ENCODE results near the gene ZBTB49. TPM values are rescaled to one million over a fixed set of nuclear protein-coding genes. Genes with fewer than 3 reads are reported as not detected.

ZBTB49 gene
- polyA plus RNA-seq (2012; ENCODE audit: insufficient read length, low read depth): 2.1 TPM

DNA sequence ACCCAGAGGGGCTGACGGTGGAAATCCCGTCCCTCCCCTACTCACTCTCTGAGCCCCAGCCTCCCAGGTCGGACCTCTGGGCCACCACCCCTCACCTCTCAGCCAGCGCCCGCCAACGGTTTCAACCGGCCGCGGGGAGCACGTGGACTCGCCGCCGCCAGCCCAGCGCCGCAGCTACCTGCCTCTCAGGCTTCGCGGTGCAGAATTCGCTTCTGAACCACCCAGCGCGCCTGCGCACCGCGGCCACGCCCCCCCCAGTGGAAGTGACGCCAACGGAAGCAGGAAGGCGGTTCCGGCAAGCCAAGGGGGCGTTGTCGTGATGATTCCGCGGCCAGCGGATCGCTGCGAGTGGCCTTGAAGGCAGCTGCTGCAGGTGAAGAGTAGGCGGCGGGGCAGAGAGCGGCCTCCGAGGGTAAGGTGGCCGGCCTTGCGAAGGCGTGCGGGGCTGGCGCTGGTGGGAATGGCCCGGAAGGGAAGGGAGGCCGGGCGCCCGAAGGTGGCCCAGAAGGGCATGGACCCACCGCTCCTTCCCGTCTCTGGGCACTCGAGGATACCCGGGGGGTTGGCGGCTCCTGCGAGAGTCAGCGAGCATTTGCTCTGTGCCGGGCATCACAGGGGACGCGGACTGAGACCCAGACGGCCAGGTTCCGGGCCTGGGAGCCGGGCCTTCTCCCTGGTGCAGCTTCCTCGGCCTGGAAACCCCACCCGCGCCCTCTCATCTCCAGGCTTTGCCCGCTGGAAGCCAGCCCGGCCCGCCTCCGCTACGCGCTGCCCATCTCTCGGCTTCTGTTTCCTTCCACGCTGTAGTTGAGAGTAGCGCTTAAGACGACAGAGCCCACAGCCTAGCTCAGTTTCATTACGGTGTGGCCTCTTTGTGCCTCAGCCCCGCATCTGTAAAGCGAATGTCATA, at the start of gene ZBTB49, which contains the start of gene LYAR:
ZBTB49 (plus strand) TSS at position 311 of the 910 bp plus-strand sequence. CDS start 9,695 bp downstream, outside the sequence.
LYAR (minus strand) TSS at position 214 of the 910 bp plus-strand sequence. CDS start 6,412 bp downstream, outside the sequence.
- TF ChIP-seq, protein P1, sequence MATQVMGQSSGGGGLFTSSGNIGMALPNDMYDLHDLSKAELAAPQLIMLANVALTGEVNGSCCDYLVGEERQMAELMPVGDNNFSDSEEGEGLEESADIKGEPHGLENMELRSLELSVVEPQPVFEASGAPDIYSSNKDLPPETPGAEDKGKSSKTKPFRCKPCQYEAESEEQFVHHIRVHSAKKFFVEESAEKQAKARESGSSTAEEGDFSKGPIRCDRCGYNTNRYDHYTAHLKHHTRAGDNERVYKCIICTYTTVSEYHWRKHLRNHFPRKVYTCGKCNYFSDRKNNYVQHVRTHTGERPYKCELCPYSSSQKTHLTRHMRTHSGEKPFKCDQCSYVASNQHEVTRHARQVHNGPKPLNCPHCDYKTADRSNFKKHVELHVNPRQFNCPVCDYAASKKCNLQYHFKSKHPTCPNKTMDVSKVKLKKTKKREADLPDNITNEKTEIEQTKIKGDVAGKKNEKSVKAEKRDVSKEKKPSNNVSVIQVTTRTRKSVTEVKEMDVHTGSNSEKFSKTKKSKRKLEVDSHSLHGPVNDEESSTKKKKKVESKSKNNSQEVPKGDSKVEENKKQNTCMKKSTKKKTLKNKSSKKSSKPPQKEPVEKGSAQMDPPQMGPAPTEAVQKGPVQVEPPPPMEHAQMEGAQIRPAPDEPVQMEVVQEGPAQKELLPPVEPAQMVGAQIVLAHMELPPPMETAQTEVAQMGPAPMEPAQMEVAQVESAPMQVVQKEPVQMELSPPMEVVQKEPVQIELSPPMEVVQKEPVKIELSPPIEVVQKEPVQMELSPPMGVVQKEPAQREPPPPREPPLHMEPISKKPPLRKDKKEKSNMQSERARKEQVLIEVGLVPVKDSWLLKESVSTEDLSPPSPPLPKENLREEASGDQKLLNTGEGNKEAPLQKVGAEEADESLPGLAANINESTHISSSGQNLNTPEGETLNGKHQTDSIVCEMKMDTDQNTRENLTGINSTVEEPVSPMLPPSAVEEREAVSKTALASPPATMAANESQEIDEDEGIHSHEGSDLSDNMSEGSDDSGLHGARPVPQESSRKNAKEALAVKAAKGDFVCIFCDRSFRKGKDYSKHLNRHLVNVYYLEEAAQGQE (IDR thresholded peaks at IDR 0.05; ENCODE audit: insufficient read depth in 1 of 2, low read depth in 2 of 2, low read length in 2 of 2): 0 out of 4 replicates have a peak, but pooled peaks of 1 of the 2 experiments have one; percentile 20
- peak; percentile 82; the same call in 1 of the 2 replicates for TF ChIP-seq TAF1 (IDR thresholded peaks at IDR 0.05; ENCODE audit: borderline replicate concordance, insufficient read depth, low read length)
- TF ChIP-seq SIN3A (IDR thresholded peaks at IDR 0.05; ENCODE audit: borderline replicate concordance, insufficient read depth, low read length): no peak
- peak; percentile 94 for TF ChIP-seq POLR2AphosphoS5 (IDR thresholded peaks at IDR 0.05; ENCODE audit: low read depth, low read length)
- peak; percentile 72 for TF ChIP-seq FOXP2 (optimal IDR thresholded peaks at IDR 0.05; ENCODE audit: borderline replicate concordance, extremely low read depth, extremely low read length, insufficient read depth)

GRCh38 chr4:4245172-4245571, 44.9 kb upstream of the ZBTB49 start:
- no peak for TF ChIP-seq POLR2AphosphoS5 (IDR thresholded peaks at IDR 0.05; ENCODE audit: low read depth, low read length)
- TF ChIP-seq, protein P1 (IDR thresholded peaks at IDR 0.05; ENCODE audit: insufficient read depth in 1 of 2, low read depth in 2 of 2, low read length in 2 of 2): no peak
- TF ChIP-seq SIN3A (IDR thresholded peaks at IDR 0.05; ENCODE audit: borderline replicate concordance, insufficient read depth, low read length): no peak
- TF ChIP-seq TAF1 (IDR thresholded peaks at IDR 0.05; ENCODE audit: borderline replicate concordance, insufficient read depth, low read length): no peak
- no peak for TF ChIP-seq FOXP2 (optimal IDR thresholded peaks at IDR 0.05; ENCODE audit: borderline replicate concordance, extremely low read depth, extremely low read length, insufficient read depth)

DNA sequence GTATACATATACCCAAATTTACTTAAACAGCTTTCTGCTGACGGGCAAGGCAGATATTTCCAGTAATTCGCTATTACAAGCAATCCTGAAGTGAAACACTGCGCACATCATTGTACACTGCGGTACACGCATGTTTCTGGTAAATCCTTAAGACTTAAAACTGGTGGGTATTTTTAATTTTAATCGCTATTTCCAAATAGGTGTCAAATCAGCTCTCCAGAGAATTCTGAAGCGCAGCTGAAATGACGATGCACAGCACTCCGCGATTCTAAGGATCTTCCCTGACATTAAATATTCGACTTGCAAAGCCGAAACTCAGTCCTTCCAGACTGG, 42.4 kb upstream of the ZBTB49 start:
- TF ChIP-seq SIN3A (IDR thresholded peaks at IDR 0.05; ENCODE audit: borderline replicate concordance, insufficient read depth, low read length) (no peak), FOXP2 (optimal IDR thresholded peaks at IDR 0.05; ENCODE audit: borderline replicate concordance, extremely low read depth, extremely low read length, insufficient read depth) (no peak), POLR2AphosphoS5 (IDR thresholded peaks at IDR 0.05; ENCODE audit: low read depth, low read length) (no peak), TAF1 (IDR thresholded peaks at IDR 0.05; ENCODE audit: borderline replicate concordance, insufficient read depth, low read length) (no peak)
- TF ChIP-seq, protein P1 (IDR thresholded peaks at IDR 0.05; ENCODE audit: insufficient read depth in 1 of 2, low read depth in 2 of 2, low read length in 2 of 2): no peak

GRCh38 chr4:4248029-4248884, 41.8 kb upstream of the ZBTB49 start, which contains the start of gene TMEM128:
TMEM128 (minus strand) TSS chr4:4248223; CDS start chr4:4248202, 21 bp downstream.
- TF ChIP-seq, protein P1 (IDR thresholded peaks at IDR 0.05; ENCODE audit: insufficient read depth in 1 of 2, low read depth in 2 of 2, low read length in 2 of 2): 0 out of 4 replicates have a peak, but pooled peaks of 1 of the 2 experiments have one; percentile 14
- peak; percentile 96 for TF ChIP-seq POLR2AphosphoS5 (IDR thresholded peaks at IDR 0.05; ENCODE audit: low read depth, low read length)
- 0 out of 2 replicates have a peak, but pooled peaks have one; percentile 7 for TF ChIP-seq SIN3A (IDR thresholded peaks at IDR 0.05; ENCODE audit: borderline replicate concordance, insufficient read depth, low read length)
- peak; percentile 60 for TF ChIP-seq TAF1 (IDR thresholded peaks at IDR 0.05; ENCODE audit: borderline replicate concordance, insufficient read depth, low read length)
- peak; percentile 52 for TF ChIP-seq FOXP2 (optimal IDR thresholded peaks at IDR 0.05; ENCODE audit: borderline replicate concordance, extremely low read depth, extremely low read length, insufficient read depth)
